IPS-15b (cell line): Measurements from ENCODE around the gene GTF3A.

ENCODE experiments used
- H3K27me3 ChIP-seq: one replicate; pipeline ENCODE4 v1.6.1; 2013; ENCODE audit warnings: low read length; ENCODE audit not compliant: control insufficient read depth, insufficient read depth
- H3K36me3 ChIP-seq: one replicate; pipeline ENCODE4 v1.6.1; 2013; ENCODE audit warnings: low read length; ENCODE audit not compliant: control insufficient read depth, insufficient read depth
- H3K4me1 ChIP-seq: one replicate; pipeline ENCODE4 v1.6.1; 2013; ENCODE audit warnings: mild to moderate bottlenecking, low read length; ENCODE audit not compliant: control insufficient read depth, insufficient read depth
- H3K4me3 ChIP-seq: one replicate; pipeline ENCODE4 v1.5.1; 2013; ENCODE audit warnings: low read depth, low read length
- H3K9ac ChIP-seq: one replicate; pipeline ENCODE4 v1.6.1; 2013; ENCODE audit warnings: low read depth, mild to moderate bottlenecking, low read length
- H3K9me3 ChIP-seq: one replicate; pipeline ENCODE4 v1.6.1; 2013; ENCODE audit warnings: mild to moderate bottlenecking, low read length; ENCODE audit not compliant: control insufficient read depth, insufficient read depth

The GTF3A gene

DNA sequence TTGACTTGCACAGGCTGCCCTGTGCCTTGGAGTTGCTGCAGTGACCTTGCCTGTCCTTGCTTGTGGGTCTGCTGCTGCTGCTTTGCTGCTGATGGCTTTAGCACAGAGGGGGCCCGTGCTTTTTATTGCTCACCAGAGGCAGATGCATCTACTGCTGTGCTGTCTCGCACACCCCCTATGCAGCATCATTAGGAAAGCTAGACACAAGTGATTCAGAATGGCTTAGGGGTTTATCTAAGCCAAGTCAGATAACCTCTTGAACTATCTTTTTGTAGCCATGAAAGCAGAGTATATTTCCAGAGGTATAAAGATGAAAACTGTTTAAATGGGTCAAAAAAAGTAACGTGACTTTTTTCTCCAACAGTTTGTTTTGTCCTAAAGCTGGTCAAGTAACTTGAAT is 7.8 kb downstream of the GTF3A start:
- H3K4me1 ChIP-seq = no peaks in the 10 kb centered on the region
- H3K9me3 ChIP-seq = no peaks in the 10 kb centered on the region
- no peak overlapping the region for H3K4me3 ChIP-seq
- no peak overlapping the region for H3K9ac ChIP-seq
- H3K27me3 ChIP-seq = no peaks in the 10 kb centered on the region
- H3K36me3 ChIP-seq = peaks cover 30% of the 10 kb centered on the region

DNA sequence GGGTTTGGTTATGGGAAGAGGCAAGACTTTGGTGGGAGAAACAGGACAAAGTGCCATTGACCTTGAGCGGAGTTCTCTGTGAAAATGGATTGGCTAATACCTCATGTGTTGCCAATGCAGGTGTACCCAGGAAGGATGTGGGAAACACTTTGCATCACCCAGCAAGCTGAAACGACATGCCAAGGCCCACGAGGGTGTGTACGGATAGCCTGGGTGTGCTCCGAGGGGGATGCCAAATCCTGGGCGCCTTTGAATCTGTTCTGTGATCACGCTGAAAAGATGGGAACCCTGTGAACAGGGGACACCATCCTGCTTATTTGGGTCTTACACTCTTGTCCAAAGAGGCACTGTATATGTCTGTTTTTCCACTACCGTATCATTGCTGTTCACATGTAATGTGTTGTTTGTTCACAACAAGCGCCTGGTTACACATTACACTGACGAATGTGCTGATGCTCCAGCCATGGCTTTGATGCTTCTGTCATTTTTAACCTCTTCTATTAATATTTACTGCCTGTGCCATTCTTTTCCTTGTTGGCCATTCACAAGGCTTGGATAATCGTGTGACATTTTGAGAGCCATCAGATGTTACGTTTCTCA is 8.3 kb downstream of the GTF3A start:
- no peak overlapping the region for H3K4me3 ChIP-seq
- no peaks in the 10 kb centered on the region for H3K27me3 ChIP-seq
- H3K36me3 ChIP-seq = peaks cover 29% of the 10 kb centered on the region
- no peaks in the 10 kb centered on the region for H3K4me1 ChIP-seq
- H3K9me3 ChIP-seq = no peaks in the 10 kb centered on the region
- no peak overlapping the region for H3K9ac ChIP-seq

DNA sequence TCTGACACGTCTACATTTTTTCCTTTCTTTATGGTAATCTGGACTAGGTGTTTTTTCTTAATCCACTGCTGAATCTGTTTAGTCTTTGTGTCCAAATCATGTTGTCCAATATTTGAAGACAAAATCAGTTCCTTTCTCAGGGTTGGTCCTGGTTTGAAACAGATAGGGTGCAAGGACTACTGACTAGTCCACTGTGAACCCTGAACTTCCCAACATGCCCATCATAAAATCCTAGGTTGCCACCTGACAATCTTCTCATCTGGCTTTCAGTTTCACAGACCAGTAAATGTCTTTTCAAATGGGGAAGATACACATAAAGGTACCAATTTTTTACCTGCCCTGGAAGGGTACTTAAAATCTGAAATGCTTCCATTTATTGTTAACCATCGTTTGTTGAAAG is 12.7 kb downstream of the GTF3A start:
- H3K27me3 ChIP-seq = no peaks in the 10 kb centered on the region
- H3K4me3 ChIP-seq = no peak overlapping the region
- H3K4me1 ChIP-seq = no peaks in the 10 kb centered on the region
- no peaks in the 10 kb centered on the region for H3K9me3 ChIP-seq
- no peak overlapping the region for H3K9ac ChIP-seq
- peaks cover 20% of the 10 kb centered on the region for H3K36me3 ChIP-seq

DNA sequence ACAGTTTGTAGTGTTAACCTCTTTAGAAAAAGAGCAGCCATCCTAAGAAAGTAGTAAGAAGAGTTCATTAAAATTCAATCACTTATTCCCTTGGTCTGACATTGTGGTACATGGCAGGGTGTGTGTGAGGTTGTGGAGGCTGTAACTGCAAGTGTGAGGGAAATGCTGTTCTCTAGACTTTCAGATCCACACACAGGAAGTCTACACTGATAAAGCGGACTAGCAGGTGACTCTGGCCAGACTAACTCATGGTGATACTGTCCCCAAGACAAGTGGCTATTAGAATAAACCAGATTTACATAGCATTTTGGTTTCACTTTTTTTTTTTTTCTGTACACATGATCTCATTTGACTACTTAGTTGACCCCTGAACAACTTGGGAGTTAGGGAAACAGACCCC is 16.0 kb downstream of the GTF3A start:
- no peak overlapping the region for H3K9ac ChIP-seq
- no peaks in the 10 kb centered on the region for H3K27me3 ChIP-seq
- H3K4me3 ChIP-seq = no peak overlapping the region
- no peaks in the 10 kb centered on the region for H3K9me3 ChIP-seq
- H3K4me1 ChIP-seq = no peaks in the 10 kb centered on the region
- peaks cover 10% of the 10 kb centered on the region for H3K36me3 ChIP-seq

DNA sequence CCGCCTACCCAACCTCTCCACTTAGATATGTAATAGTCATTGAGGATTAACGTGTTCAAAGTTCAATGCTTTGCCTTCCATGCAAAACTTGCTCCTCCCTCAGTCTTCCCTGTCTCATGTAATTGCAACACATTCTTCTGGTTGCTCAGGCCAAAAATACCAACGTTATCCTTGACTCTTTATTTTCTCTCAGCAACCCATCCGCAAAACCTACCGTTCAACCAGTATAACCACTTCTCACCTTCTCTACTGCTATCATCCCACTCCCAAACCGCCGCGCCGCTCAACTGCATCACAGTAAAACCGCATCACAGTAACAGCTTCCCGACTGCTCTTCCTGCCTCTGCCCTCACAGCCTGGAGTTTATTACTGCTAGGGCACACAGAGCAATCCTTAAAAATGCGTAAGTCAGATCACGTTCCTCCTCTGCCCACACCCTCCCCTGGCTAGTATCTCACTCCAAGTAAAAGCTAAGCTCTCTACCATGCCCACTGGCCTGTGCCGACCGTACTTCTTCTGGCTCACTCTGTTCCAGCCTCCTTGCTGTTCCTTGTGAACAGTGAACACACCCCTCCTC is 17.7 kb downstream of the GTF3A start:
- no peaks in the 10 kb centered on the region for H3K4me1 ChIP-seq
- no peaks in the 10 kb centered on the region for H3K9me3 ChIP-seq
- no peaks in the 10 kb centered on the region for H3K27me3 ChIP-seq
- H3K9ac ChIP-seq = no peak overlapping the region
- H3K4me3 ChIP-seq = no peak overlapping the region
- H3K36me3 ChIP-seq = peaks cover 2% of the 10 kb centered on the region

DNA sequence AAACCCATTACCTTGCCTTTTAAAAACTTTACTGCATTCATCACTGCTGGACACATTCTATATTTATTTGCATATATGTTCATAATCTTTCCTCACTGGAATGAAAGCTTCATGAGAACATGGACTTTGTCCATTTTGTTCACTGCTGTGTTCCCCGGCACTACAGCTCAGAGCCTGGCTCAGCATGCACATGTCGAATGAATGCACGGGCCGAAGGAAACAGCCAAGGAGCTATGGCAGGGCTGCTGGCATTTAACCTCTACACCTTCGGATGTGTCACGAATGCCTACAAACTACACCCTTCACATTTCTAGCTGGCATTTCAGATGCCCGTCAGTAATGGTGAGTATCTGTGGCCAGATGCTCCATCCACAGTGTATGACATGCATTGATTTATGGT is 18.4 kb downstream of the GTF3A start:
- H3K4me3 ChIP-seq = no peak overlapping the region
- no peaks in the 10 kb centered on the region for H3K9me3 ChIP-seq
- H3K9ac ChIP-seq = no peak overlapping the region
- no peaks in the 10 kb centered on the region for H3K4me1 ChIP-seq
- no peaks in the 10 kb centered on the region for H3K27me3 ChIP-seq
- peaks cover 2% of the 10 kb centered on the region for H3K36me3 ChIP-seq

DNA sequence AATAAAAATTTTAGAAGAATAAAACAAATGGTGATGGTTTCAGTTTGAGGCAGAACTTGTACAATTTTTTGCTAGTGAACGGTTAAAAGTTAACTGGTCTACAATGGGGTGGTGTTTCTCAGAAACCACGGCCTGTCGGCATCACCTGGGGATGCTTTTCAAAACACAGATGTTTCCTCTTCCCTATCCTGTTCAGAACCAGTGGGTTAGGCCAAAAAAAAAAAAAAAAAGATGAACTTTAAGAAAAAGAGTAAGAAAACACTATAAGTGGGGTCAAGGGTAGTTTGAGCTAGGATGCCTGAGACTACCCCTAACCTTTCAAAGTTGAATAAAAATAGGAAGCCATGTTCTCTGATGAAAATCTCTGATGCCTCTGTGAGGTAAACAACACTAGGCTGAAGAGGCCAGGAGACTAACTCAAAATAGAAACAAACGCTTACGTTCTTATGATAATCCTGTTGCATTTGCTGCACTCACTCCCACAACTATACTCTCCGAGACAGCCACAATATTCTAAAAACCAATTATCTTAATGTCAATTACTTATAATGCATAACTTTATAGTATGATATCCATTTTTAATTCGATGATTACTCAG is 22.7 kb downstream of the GTF3A start:
- Histone ChIP-seq H3K4me3 (no peak overlapping the region), H3K4me1 (peaks cover 5% of the 10 kb centered on the region), H3K36me3 (no peaks in the 10 kb centered on the region), H3K9me3 (no peaks in the 10 kb centered on the region), H3K9ac (no peak overlapping the region), H3K27me3 (no peaks in the 10 kb centered on the region)

DNA sequence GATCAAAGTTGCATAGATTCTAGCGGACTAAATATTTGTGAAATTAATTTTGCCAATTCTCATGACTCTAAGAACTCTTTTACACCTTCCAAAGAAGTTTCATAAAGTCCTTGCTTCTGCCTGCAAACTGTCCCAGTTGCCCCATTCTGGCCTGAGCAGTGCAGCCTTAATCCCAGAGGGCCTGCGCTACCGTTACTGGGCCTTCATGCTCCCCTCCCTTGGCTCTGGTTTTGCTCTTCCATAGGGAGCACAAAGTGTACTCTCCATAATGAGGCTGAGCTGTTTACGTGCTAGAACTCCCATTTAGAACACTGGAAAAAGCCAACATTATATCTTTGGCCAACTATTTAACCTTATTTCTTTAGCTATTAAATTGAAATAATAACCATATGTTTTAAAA is 23.9 kb downstream of the GTF3A start:
- Histone ChIP-seq H3K4me1 (peaks cover 5% of the 10 kb centered on the region), H3K27me3 (no peaks in the 10 kb centered on the region), H3K36me3 (no peaks in the 10 kb centered on the region), H3K4me3 (no peak overlapping the region), H3K9me3 (no peaks in the 10 kb centered on the region), H3K9ac (no peak overlapping the region)

DNA sequence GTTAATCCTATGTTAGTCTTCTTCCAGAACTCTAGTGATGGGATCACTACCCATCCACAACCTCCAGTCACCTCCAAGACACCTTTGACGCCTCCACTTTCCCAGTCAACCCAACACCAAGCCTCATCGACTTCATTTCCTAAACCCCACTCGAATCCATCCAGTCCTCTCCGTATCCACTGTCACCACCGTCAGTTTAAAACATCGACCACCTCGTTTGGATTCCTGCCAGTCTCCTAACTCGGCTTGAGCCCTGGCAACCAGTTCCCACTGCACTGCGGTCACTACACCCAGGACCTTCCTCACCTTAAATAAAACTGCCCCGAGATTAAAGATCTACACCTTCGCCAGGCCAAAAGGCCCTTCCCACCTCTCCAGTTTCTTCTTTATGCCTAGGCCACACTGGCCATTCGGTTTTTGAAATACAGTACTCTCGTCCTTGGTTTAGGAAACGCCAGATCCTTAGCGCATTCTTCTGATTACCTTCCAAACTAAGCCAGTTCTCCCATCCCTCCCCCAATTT is 24.7 kb downstream of the GTF3A start:
- Histone ChIP-seq H3K4me1 (peaks cover 5% of the 10 kb centered on the region), H3K27me3 (no peaks in the 10 kb centered on the region), H3K36me3 (no peaks in the 10 kb centered on the region), H3K4me3 (peak overlapping the region; percentile 94), H3K9me3 (no peaks in the 10 kb centered on the region), H3K9ac (peak overlapping the region; percentile 74)

DNA sequence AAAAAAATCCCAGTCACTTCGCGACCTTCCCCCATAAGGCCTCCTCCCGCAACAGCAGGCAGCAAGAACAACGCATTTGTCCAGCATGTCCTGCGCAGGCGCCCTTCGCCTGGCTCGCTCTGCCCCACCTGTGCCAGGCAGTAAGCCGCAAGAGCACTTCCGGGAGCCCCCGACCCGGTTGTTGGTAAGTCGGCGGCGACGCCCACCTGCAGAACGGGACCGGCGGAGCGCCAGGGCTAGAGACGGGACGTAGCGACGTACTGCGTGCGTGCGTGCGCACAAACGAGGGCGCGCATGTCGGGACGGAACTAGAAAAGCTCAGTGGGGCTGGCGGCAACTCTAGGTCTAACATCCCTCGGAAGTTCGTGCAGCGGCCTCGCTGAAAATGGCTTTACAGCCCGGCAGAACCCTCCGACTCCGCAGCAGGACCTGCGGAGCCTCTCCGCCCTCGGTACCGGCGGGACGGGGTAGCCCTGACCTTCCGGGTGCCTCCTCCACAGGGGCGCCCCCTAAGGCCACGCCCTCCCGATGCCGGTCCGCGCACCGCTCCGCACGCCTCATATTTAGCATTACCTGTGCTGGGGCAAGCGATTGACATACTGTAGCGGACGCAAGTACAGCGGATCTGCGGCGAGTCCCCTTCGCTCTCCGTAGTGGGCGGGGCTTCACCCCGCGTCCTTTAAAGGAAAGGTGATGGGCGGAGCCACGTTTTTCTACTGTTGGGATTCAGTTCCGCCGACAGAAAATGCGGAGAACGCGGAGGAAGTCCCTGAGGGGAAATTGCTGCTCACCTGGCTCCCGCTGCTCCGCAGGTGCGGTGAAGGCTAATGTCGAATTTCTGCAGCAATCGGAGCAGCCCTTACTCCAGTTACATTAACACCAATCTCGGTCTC is 25.8 kb downstream of the GTF3A start, which contains the start of gene MTIF3:
MTIF3 (minus strand) TSS at position 629 of the 893 bp plus-strand sequence. CDS start 10,116 bp downstream, outside the sequence.
- Histone ChIP-seq H3K4me1 (peaks cover 5% of the 10 kb centered on the region), H3K4me3 (peak within 1 kb of the TSS; percentile 94), H3K9ac (peak within 1 kb of the TSS; percentile 90), H3K36me3 (no peaks in the 10 kb centered on the region), H3K9me3 (no peaks in the 10 kb centered on the region), H3K27me3 (no peaks in the 10 kb centered on the region)

DNA sequence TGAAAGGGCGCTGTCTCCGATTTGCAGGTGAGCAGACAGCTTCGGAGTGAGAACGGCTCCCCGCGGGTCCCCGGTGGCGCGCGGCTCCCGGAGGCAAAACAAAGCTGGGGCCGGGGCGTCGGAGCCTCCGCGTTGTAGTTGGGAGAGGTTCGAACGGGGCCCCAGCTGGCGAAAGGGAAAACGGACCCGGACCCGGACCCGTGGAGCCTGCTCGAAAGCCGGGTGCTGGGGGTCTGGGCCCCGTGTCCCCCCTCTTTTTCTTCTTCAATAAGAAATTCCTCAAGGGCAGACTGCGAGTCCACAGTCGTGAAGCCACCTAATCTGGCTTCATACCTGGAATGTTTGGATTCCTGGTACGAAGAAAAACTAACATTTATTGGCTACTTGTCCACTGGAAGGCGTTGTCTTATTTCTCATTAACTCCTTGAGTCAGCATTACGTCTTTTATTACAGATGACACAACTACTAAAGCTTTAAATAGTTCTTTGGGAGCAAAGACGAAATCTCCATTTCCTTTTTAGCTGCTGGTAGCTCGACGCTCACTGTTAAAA is 26.6 kb downstream of the GTF3A start:
- H3K9me3 ChIP-seq = no peaks in the 10 kb centered on the region
- H3K4me1 ChIP-seq = peaks cover 5% of the 10 kb centered on the region
- peak overlapping the region; percentile 94 for H3K4me3 ChIP-seq
- no peaks in the 10 kb centered on the region for H3K36me3 ChIP-seq
- peak overlapping the region; percentile 68 for H3K9ac ChIP-seq
- no peaks in the 10 kb centered on the region for H3K27me3 ChIP-seq
